HG03103 (cell line): ENCODE measurements around the gene SELENOS.

ENCODE experiments used
- ATAC-seq: cut with Tn5 transposase; IDR thresholded peaks from one replicate; pipeline ENCODE4 v1.9.1; 2021; ENCODE audit warnings: low read depth; ENCODE audit not compliant: unreplicated experiment

Gene SELENOS

GRCh38 chr15:101225658-101226057, 51.6 kb downstream of the SELENOS start:
- no peak for ATAC-seq
